K562 (cell line): ENCODE data around the gene PRKCQ. TPM values are rescaled to one million over a fixed set of nuclear protein-coding genes. Genes with fewer than 3 reads are reported as not detected.

ENCODE experiments used
- CBFA2T3 ChIP-seq: fragments of 450-650 bp; IDR thresholded peaks from 2 replicates; pipeline ENCODE4 v1.6.1; 2017
- CLOCK ChIP-seq: fragments of 250-450 bp; sonication (Bioruptor Pico); IDR thresholded peaks from 2 replicates; pipeline ENCODE4 v1.4.0; 2020; ENCODE audit warnings: mild to moderate bottlenecking, moderate library complexity, borderline replicate concordance
- CREB1 ChIP-seq, 2 experiments: sonication (generic) in 1 of 2; formaldehyde crosslinking in 1 of 2; IDR thresholded peaks; 2 replicates each; pipeline versions ENCODE4 v1.6.1 to v1.8.0; 2012 to 2022; ENCODE audit warnings: inconsistent platforms in 1 of 2, mild to moderate bottlenecking in 1 of 2, missing genetic modification reagents in 1 of 2, moderate library complexity in 1 of 2
- ELF4 ChIP-seq: fragments of 450-650 bp; formaldehyde crosslinking; IDR thresholded peaks from 2 replicates; pipeline ENCODE4 v1.4.0; 2022; ENCODE audit warnings: missing genetic modification characterization
- EP300 ChIP-seq: IDR thresholded peaks from 2 replicates; pipeline ENCODE4 v1.6.1; 2012; ENCODE audit warnings: low read length, improper control_type of control experiment
- HIVEP1 ChIP-seq: fragments of 250-450 bp; sonication (Bioruptor Pico); IDR thresholded peaks from 2 replicates; pipeline ENCODE4 v1.4.0; 2020; ENCODE audit warnings: mild to moderate bottlenecking
- MEIS2 ChIP-seq: fragments of 450-650 bp; IDR thresholded peaks from 2 replicates; pipeline ENCODE4 v1.6.1; 2014; ENCODE audit warnings: mild to moderate bottlenecking; ENCODE audit not compliant: partially characterized antibody
- NR2F6 ChIP-seq: fragments of 450-650 bp; formaldehyde crosslinking; IDR thresholded peaks from 2 replicates; pipeline ENCODE4 v1.4.0; 2020; ENCODE audit warnings: mild to moderate bottlenecking
- PATZ1 ChIP-seq: fragments of 250-450 bp; sonication (Bioruptor Pico); IDR thresholded peaks from 2 replicates; pipeline ENCODE4 v1.5.0; 2020; ENCODE audit warnings: mild to moderate bottlenecking, borderline replicate concordance
- PTTG1 ChIP-seq: fragments of 450-650 bp; IDR thresholded peaks from 2 replicates; pipeline ENCODE4 v1.6.1; 2016; ENCODE audit warnings: low read depth, mild to moderate bottlenecking, missing genetic modification characterization, missing compliant biosample characterization
- ZBTB12 ChIP-seq: fragments of 250-450 bp; sonication (Bioruptor Pico); IDR thresholded peaks from 2 replicates; pipeline ENCODE4 v1.4.0; 2020
- ZKSCAN8 ChIP-seq: fragments of 200-800 bp; sonication (Bioruptor generic); IDR thresholded peaks from 2 replicates; pipeline ENCODE4 v1.6.1; 2016; ENCODE audit warnings: missing genetic modification characterization, missing compliant biosample characterization
- ZNF347 ChIP-seq: fragments of 450-650 bp; formaldehyde crosslinking; IDR thresholded peaks from 2 replicates; pipeline ENCODE4 v1.4.0; 2020; ENCODE audit warnings: low read depth, mild to moderate bottlenecking, moderate library complexity
- ZNF764 ChIP-seq: fragments of 250-450 bp; sonication (Bioruptor Pico); IDR thresholded peaks from 2 replicates; pipeline ENCODE4 v1.4.0; 2020; ENCODE audit warnings: low read depth, mild to moderate bottlenecking, moderate library complexity
- ZNF780A ChIP-seq: fragments of 250-450 bp; sonication (Bioruptor Pico); IDR thresholded peaks from 2 replicates; pipeline ENCODE4 v1.5.0; 2021; ENCODE audit warnings: mild to moderate bottlenecking
- polyA plus RNA-seq, 8 experiments: library from polyadenylated mRNA; depleted of rRNA in 4 of 8; stranded (reverse) in 5 of 8; unstranded in 3 of 8; fragments of >200 nt; fragmentation: Nextera tagmentation in 2 of 8; fragmentation: Illumina TruSeq in 1 of 8; extraction: Ambion mirVana in 2 of 8; extraction: Trizol in 1 of 8; gene quantifications; 2 replicates each; pipeline versions ENCODE4 v1.2.1 to v1.2.3, GENCODE V29; 2011 to 2014; ENCODE audit warnings: inconsistent platforms in 1 of 8, missing spikeins in 1 of 8
- total RNA-seq, 7 experiments: library from RNA; depleted of rRNA in 6 of 7; stranded (reverse); fragments of >200 nt in 6 of 7; fragmentation: Illumina TruSeq in 2 of 7; extraction: Trizol in 2 of 7; gene quantifications; 2 replicates each; pipeline versions ENCODE4 v1.2.1 to v1.2.3, GENCODE V29; 2011 to 2021; ENCODE audit warnings: low replicate concordance in 1 of 7
- TF ChIP-seq, protein P1 (sequence below): fragments of 200-800 bp; sonication (Bioruptor generic); IDR thresholded peaks from 2 replicates; pipeline ENCODE4 v1.6.1; 2016; ENCODE audit warnings: missing genetic modification characterization, missing compliant biosample characterization
- TF ChIP-seq, protein P2 (sequence below): sonication (generic); formaldehyde crosslinking; IDR thresholded peaks from 2 replicates; pipeline ENCODE4 v1.8.0; 2022; ENCODE audit warnings: mild to moderate bottlenecking, missing genetic modification reagents

PRKCQ gene
- total and polyA plus RNA-seq, 9 of the 15 experiments (the other 6 are each of a cell fraction or from before 2014, with no cell fraction given) = 4.4 to 23.3 (median 14.6) TPM

GRCh38 chr10:6581778-6582228 is 1.7 kb upstream of the PRKCQ start (continued):
- TF ChIP-seq, protein P1, sequence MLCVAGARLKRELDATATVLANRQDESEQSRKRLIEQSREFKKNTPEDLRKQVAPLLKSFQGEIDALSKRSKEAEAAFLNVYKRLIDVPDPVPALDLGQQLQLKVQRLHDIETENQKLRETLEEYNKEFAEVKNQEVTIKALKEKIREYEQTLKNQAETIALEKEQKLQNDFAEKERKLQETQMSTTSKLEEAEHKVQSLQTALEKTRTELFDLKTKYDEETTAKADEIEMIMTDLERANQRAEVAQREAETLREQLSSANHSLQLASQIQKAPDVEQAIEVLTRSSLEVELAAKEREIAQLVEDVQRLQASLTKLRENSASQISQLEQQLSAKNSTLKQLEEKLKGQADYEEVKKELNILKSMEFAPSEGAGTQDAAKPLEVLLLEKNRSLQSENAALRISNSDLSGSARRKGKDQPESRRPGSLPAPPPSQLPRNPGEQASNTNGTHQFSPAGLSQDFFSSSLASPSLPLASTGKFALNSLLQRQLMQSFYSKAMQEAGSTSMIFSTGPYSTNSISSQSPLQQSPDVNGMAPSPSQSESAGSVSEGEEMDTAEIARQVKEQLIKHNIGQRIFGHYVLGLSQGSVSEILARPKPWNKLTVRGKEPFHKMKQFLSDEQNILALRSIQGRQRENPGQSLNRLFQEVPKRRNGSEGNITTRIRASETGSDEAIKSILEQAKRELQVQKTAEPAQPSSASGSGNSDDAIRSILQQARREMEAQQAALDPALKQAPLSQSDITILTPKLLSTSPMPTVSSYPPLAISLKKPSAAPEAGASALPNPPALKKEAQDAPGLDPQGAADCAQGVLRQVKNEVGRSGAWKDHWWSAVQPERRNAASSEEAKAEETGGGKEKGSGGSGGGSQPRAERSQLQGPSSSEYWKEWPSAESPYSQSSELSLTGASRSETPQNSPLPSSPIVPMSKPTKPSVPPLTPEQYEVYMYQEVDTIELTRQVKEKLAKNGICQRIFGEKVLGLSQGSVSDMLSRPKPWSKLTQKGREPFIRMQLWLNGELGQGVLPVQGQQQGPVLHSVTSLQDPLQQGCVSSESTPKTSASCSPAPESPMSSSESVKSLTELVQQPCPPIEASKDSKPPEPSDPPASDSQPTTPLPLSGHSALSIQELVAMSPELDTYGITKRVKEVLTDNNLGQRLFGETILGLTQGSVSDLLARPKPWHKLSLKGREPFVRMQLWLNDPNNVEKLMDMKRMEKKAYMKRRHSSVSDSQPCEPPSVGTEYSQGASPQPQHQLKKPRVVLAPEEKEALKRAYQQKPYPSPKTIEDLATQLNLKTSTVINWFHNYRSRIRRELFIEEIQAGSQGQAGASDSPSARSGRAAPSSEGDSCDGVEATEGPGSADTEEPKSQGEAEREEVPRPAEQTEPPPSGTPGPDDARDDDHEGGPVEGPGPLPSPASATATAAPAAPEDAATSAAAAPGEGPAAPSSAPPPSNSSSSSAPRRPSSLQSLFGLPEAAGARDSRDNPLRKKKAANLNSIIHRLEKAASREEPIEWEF (CRISPR knock-in tag) = no peak
- no peak for TF ChIP-seq ELF4 (CRISPR knock-in tag)
- no peak for TF ChIP-seq PTTG1 (tag)
- peak; percentile 19; the same call in 1 of the 2 replicates for TF ChIP-seq EP300
- no peak for TF ChIP-seq ZNF780A (CRISPR knock-in tag)
- TF ChIP-seq CREB1 (IDR thresholded peaks at IDR 0.05) = no peak
- TF ChIP-seq CREB1 (CRISPR knock-in tag; IDR thresholded peaks at IDR 0.05) = no peak
- TF ChIP-seq, protein P2, sequence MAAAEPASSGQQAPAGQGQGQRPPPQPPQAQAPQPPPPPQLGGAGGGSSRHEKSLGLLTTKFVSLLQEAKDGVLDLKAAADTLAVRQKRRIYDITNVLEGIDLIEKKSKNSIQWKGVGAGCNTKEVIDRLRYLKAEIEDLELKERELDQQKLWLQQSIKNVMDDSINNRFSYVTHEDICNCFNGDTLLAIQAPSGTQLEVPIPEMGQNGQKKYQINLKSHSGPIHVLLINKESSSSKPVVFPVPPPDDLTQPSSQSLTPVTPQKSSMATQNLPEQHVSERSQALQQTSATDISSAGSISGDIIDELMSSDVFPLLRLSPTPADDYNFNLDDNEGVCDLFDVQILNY (CRISPR knock-in tag) = no peak
- no peak for TF ChIP-seq HIVEP1
- no peak for TF ChIP-seq NR2F6 (CRISPR knock-in tag)
- no peak for TF ChIP-seq CBFA2T3
- no peak for TF ChIP-seq ZNF764 (CRISPR knock-in tag)
- no peak for TF ChIP-seq CLOCK (CRISPR knock-in tag)
- TF ChIP-seq MEIS2 = no peak
- no peak for TF ChIP-seq ZNF347
- peak; percentile 100 for TF ChIP-seq ZKSCAN8 (CRISPR knock-in tag)
- TF ChIP-seq PATZ1 (CRISPR knock-in tag) = no peak
- 0 out of 2 replicates have a peak, but pooled peaks have one; percentile 11 for TF ChIP-seq ZBTB12 (CRISPR knock-in tag)
